Astrocyte of the spinal cord (primary cell): ENCODE data around the gene CHCHD6.

Source experiments
- DNase-seq: peaks from one replicate; pipeline ENCODE4 v3.0.0; 2011; ENCODE audit warnings: low read depth, low spot score
- H3K4me3 ChIP-seq: 2 replicates; pipeline ENCODE4 v1.5.1; 2011; ENCODE audit warnings: low read depth, mild to moderate bottlenecking, low read length, moderate library complexity
- in situ Hi-C: cut with HindIII; loops from 2 replicates; pipeline ENCODE4 v1.10.0; 2017; ENCODE audit warnings: low sequenced_read_pairs
- TF ChIP-seq, protein P1 (sequence below): IDR thresholded peaks from 2 replicates; pipeline ENCODE4 v1.5.1; 2012; ENCODE audit warnings: low read depth, mild to moderate bottlenecking, low read length, inconsistent platforms

Gene CHCHD6

GRCh38 chr3:126659915-126660886 is 43.8 kb upstream of the CHCHD6 start:
- TF ChIP-seq, protein P1, sequence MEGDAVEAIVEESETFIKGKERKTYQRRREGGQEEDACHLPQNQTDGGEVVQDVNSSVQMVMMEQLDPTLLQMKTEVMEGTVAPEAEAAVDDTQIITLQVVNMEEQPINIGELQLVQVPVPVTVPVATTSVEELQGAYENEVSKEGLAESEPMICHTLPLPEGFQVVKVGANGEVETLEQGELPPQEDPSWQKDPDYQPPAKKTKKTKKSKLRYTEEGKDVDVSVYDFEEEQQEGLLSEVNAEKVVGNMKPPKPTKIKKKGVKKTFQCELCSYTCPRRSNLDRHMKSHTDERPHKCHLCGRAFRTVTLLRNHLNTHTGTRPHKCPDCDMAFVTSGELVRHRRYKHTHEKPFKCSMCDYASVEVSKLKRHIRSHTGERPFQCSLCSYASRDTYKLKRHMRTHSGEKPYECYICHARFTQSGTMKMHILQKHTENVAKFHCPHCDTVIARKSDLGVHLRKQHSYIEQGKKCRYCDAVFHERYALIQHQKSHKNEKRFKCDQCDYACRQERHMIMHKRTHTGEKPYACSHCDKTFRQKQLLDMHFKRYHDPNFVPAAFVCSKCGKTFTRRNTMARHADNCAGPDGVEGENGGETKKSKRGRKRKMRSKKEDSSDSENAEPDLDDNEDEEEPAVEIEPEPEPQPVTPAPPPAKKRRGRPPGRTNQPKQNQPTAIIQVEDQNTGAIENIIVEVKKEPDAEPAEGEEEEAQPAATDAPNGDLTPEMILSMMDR = peak; percentile 20
- H3K4me3 ChIP-seq = no peak overlapping the region
- in situ Hi-C loops = no loop called here
- no peak for DNase-seq

- in situ Hi-C loops = no loop called here
- H3K4me3 ChIP-seq = no peak overlapping the region
- TF ChIP-seq, protein P1 = no peak
- no peak for DNase-seq
These were observed 42.3 kb upstream of the CHCHD6 start for GRCh38 chr3:126661532-126662364.

GRCh38 chr3:126663257-126663656 is 40.8 kb upstream of the CHCHD6 start:
- TF ChIP-seq, protein P1 = no peak
- in situ Hi-C loops = no loop called here
- H3K4me3 ChIP-seq = no peak overlapping the region
- DNase-seq = no peak

DNA sequence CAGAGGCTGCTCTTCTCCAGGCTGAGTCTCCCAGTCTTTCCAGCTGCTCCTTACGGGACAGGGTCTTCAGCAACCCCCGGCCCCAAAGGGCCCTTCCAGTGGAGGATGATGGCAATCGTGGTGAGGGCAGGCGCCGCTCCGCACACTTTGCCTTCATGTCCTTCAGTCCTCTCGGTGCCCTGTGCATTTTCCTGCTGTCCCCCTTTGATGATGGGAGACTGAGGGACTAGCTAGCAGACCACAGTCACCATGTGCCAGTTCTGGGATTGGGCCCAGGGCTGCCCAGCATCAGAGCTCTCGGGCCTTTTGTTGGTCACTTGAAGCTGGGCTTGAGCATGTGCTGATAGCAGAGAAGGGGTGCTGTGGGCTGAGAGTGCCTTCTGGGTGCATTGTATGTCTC is 40.3 kb upstream of the CHCHD6 start:
- no peak for DNase-seq
- in situ Hi-C loops = no loop called here
- no peak overlapping the region for H3K4me3 ChIP-seq
- TF ChIP-seq, protein P1 = no peak

DNA sequence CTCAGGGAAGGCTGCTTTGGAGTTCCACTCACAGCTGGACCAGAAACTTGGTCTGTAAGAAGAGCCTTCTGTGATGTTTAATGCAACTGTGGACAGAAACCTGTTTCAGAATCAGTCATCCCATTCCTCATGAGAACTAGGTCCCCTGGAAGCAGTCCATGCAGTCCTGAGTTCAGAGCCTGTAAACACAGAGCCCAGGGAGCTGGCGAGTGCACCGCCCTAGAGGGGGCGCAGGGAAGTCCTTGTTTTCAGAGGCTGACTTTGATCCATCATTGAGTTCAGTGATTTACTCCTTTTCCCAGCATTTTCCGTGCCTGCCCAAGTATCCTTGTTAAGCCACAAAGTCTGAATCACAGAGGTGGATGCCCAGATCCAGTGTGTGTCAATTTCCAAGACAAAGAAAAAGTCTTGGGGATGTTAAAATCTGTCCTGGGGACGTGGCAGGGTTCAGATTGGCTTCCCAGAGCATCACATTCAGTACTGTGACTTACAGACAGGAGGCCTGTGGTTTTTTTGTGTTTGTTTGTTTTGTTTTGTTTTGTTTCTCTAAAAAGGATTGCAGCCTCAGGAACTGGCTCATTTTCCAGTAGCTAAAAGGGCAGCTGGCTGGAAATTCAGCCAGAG is 39.3 kb upstream of the CHCHD6 start:
- H3K4me3 ChIP-seq = no peak overlapping the region
- in situ Hi-C loops = no loop called here
- TF ChIP-seq, protein P1 = peak; percentile 22
- peak; percentile 17 for DNase-seq
